Measurements from ENCODE around the gene NFKBIE. TPM values are rescaled to one million over a fixed set of nuclear protein-coding genes. Genes with fewer than 3 reads are reported as not detected.
"Not testable (repeated sequence)": the region's sequence is repeated elsewhere in the genome, so short reads cannot be mapped to it uniquely, and the experiment has no call there.

The NFKBIE gene
- total RNA-seq, result 7.8 and 12.8 TPM in 2 replicates
- polyA plus RNA-seq (2012), result 4.3 TPM

- peak; percentile 90 for DNase-seq (ENCODE audit: low read depth)
Measured at GRCh38 chr6:44265007-44265721, at the start of gene NFKBIE. TSS of gene NFKBIE (minus strand) at chr6:44265551. CDS start at chr6:44265346, 205 bp downstream.

- DNase-seq (ENCODE audit: low read depth), result not testable (repeated sequence)
Measured at GRCh38 chr6:44314657-44315056, 49.3 kb upstream of the NFKBIE start.

GRCh38 chr6:44312901-44313788, 47.8 kb upstream of the NFKBIE start, which contains the start of gene AARS2:
TSS of gene AARS2 (minus strand) at chr6:44313347. CDS start at chr6:44313323, 24 bp downstream.
- peak; percentile 92 for DNase-seq (ENCODE audit: low read depth)

- no peak for DNase-seq (ENCODE audit: low read depth)
Measured at GRCh38 chr6:44311767-44312166, 46.4 kb upstream of the NFKBIE start.

- DNase-seq (ENCODE audit: low read depth), result no peak
Measured at GRCh38 chr6:44311304-44311703, 46.0 kb upstream of the NFKBIE start.

GRCh38 chr6:44310241-44310640, 44.9 kb upstream of the NFKBIE start:
- DNase-seq (ENCODE audit: low read depth), result no peak

- DNase-seq (ENCODE audit: low read depth), result no peak
Measured at GRCh38 chr6:44309631-44310030, 44.3 kb upstream of the NFKBIE start.

GRCh38 chr6:44309092-44309491, 43.7 kb upstream of the NFKBIE start:
- peak; percentile 98 for DNase-seq (ENCODE audit: low read depth)

GRCh38 chr6:44307217-44307616, 41.9 kb upstream of the NFKBIE start:
- DNase-seq (ENCODE audit: low read depth), result no peak

- DNase-seq (ENCODE audit: low read depth), result no peak
Measured at GRCh38 chr6:44306710-44307109, 41.4 kb upstream of the NFKBIE start.

- no peak for DNase-seq (ENCODE audit: low read depth)
Measured at GRCh38 chr6:44305200-44305725, 39.9 kb upstream of the NFKBIE start.

- DNase-seq (ENCODE audit: low read depth), result peak; percentile 46
Measured at GRCh38 chr6:44304282-44305199, 39.2 kb upstream of the NFKBIE start.

- DNase-seq (ENCODE audit: low read depth), result no peak
Measured at GRCh38 chr6:44303842-44304241, 38.5 kb upstream of the NFKBIE start.

- no peak for DNase-seq (ENCODE audit: low read depth)
Measured at GRCh38 chr6:44302856-44303255, 37.5 kb upstream of the NFKBIE start.

GRCh38 chr6:44301782-44302564, 36.6 kb upstream of the NFKBIE start:
- no peak for DNase-seq (ENCODE audit: low read depth)

- DNase-seq (ENCODE audit: low read depth), result no peak
Measured at GRCh38 chr6:44301106-44301505, 35.8 kb upstream of the NFKBIE start.

- DNase-seq (ENCODE audit: low read depth), result no peak
Measured at GRCh38 chr6:44300292-44300823, 35.0 kb upstream of the NFKBIE start.

GRCh38 chr6:44298864-44299263, 33.5 kb upstream of the NFKBIE start:
- no peak for DNase-seq (ENCODE audit: low read depth)

GRCh38 chr6:44298055-44298803, 32.9 kb upstream of the NFKBIE start:
- DNase-seq (ENCODE audit: low read depth), result no peak
